ENCODE measurements around the gene ALDH3B1.

ALDH3B1 gene

DNA sequence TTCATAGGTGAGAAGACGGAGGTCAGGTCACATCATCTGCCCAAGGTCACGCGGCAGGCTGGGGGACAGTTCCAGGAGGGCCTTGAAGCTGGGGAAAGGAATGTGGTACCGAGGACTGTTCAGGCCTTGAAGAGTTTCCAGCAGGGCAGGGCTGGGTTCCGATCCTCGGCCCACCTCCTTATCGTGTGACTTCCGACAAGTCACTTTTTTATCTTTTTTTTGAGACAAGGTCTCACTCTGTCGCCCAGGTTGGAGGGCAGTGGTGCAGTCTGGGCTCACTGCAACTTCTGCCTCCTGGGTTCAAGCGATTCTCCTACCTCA, 21.0 kb downstream of the ALDH3B1 start:
- ChIA-PET POLR2A (interaction anchor here (1.6 to 6.2 kb wide), 2 partner anchors 10 to 21 kb away, joined by 5 to 43 read pairs; partner anchors contain the start of genes ALDH3B1 and TCIRG1), CTCF (no interaction called here)
- no peak for TF ChIP-seq FOXM1 (IDR thresholded peaks at IDR 0.05; ENCODE audit: borderline replicate concordance)
- no peak for TF ChIP-seq HDGF (IDR thresholded peaks at IDR 0.05; ENCODE audit: borderline replicate concordance)
- no peak for TF ChIP-seq BHLHE40 (IDR thresholded peaks at IDR 0.05; ENCODE audit: borderline replicate concordance)
- TF ChIP-seq NFRKB (IDR thresholded peaks at IDR 0.05): no peak
- no peak for TF ChIP-seq FOXK2 (IDR thresholded peaks at IDR 0.05)
- no peak for TF ChIP-seq TARDBP (IDR thresholded peaks at IDR 0.05)
- TF ChIP-seq, protein P1, sequence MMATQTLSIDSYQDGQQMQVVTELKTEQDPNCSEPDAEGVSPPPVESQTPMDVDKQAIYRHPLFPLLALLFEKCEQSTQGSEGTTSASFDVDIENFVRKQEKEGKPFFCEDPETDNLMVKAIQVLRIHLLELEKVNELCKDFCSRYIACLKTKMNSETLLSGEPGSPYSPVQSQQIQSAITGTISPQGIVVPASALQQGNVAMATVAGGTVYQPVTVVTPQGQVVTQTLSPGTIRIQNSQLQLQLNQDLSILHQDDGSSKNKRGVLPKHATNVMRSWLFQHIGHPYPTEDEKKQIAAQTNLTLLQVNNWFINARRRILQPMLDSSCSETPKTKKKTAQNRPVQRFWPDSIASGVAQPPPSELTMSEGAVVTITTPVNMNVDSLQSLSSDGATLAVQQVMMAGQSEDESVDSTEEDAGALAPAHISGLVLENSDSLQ (IDR thresholded peaks at IDR 0.05): no peak
- no peak for TF ChIP-seq ARNT (IDR thresholded peaks at IDR 0.05)
- no peak for TF ChIP-seq FOXA1 (IDR thresholded peaks at IDR 0.05)
- no peak for TF ChIP-seq L3MBTL2 (conservative IDR thresholded peaks at IDR 0.05)
- no peak for TF ChIP-seq LEF1 (IDR thresholded peaks at IDR 0.05; ENCODE audit: borderline replicate concordance)
- TF ChIP-seq SP1 (IDR thresholded peaks at IDR 0.05): no peak
- TF ChIP-seq ELF4 (IDR thresholded peaks at IDR 0.05): no peak
- no peak for TF ChIP-seq ZNF384 (IDR thresholded peaks at IDR 0.05)
- TF ChIP-seq CTBP1 (IDR thresholded peaks at IDR 0.05; ENCODE audit: borderline replicate concordance): no peak
- no peak for DNase-seq (ENCODE audit: extremely low spot score)

DNA sequence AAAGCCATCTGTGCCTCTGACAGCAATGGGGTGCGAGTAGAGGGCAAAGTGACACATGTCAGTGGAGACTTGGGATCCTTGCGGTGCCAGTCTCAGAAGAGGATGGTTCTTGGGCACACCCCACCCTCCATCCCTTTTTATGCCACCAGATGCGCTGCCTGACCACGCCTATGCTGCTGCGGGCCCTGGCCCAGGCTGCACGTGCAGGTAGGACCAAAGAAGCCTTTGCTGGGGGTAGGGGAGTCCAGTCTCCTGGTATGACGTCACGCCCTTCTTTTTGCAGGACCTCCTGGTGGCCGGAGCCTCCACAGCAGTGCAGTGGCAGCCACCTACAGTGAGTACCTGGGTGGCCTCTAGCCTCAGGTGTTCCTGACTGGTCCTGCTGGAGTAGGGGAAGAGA, 21.9 kb downstream of the ALDH3B1 start:
- CTCF ChIA-PET: no interaction called here
- no peak for TF ChIP-seq L3MBTL2 (conservative IDR thresholded peaks at IDR 0.05)
- no peak for TF ChIP-seq CTBP1 (IDR thresholded peaks at IDR 0.05; ENCODE audit: borderline replicate concordance)
- no peak for TF ChIP-seq BHLHE40 (IDR thresholded peaks at IDR 0.05; ENCODE audit: borderline replicate concordance)
- TF ChIP-seq FOXM1 (IDR thresholded peaks at IDR 0.05; ENCODE audit: borderline replicate concordance): no peak
- TF ChIP-seq SUZ12 (IDR thresholded peaks at IDR 0.05): no peak
- TF ChIP-seq ELF4 (IDR thresholded peaks at IDR 0.05): no peak
- POLR2A ChIA-PET: interaction anchor here (6.2 kb wide), 1 partner anchor 10 kb away, joined by 43 read pairs; the partner anchor contains the start of gene TCIRG1
- DNase-seq (ENCODE audit: extremely low spot score): no peak

DNA sequence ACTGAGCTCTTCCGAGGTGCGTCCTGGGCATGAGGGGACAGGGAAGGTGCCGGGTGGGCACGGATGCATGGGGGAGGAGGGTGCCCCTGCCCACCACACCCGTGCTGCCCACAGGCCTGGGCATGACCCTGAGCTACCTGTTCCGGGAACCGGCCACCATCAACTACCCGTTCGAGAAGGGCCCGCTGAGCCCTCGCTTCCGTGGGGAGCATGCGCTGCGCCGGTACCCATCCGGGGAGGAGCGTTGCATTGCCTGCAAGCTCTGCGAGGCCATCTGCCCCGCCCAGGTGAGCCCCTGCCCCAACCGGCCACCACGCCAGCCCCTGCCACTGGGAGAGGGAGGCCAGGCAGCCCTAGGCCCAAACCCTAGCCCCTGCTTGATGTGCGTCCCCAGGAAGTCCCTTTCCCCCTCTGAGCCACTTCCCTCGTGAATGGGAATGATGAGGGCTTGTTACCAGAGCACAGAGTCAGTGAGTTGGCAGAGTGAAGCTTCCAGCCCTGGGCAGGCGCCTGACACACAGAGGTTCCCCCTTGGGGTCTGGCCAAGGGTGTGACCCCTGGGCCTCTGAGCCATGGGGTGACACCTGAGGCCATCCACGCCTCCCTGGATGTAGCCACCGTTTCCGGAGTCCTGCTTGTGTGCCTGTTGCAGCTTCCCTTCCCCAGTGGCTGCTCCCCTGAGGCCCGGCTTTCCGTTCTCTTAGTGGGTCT, 23.0 kb downstream of the ALDH3B1 start:
- POLR2A ChIA-PET: interaction anchor here (6.2 kb wide), 1 partner anchor 8 kb away, joined by 43 read pairs; the partner anchor contains the start of gene TCIRG1
- no peak for DNase-seq (ENCODE audit: extremely low spot score)
- CTCF ChIA-PET: no interaction called here
- TF ChIP-seq FOXK2 (IDR thresholded peaks at IDR 0.05) (no peak), ARNT (IDR thresholded peaks at IDR 0.05) (no peak), ZNF384 (IDR thresholded peaks at IDR 0.05) (no peak)

DNA sequence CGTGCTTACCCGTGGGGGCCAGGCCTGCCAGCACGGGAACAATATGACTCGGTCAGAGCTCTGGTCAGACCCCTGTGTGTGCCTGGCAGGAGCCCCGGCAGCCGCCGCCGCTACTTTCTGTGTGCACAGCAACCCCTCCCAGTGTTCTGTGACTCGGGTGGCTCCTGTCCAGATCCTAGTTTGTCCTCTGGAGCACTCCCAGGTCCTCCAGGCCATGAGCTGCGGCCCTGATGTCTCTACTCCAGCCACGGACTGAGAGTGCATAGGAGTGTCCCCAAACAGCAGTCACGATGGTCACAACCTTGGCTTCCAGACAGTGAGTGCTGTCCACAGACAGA, 23.6 kb downstream of the ALDH3B1 start:
- ChIA-PET POLR2A (interaction anchor here (6.2 kb wide), 1 partner anchor 8 kb away, joined by 43 read pairs; the partner anchor contains the start of gene TCIRG1), CTCF (no interaction called here)
- no peak for TF ChIP-seq HDGF (IDR thresholded peaks at IDR 0.05; ENCODE audit: borderline replicate concordance)
- no peak for TF ChIP-seq FOXA1 (IDR thresholded peaks at IDR 0.05)
- TF ChIP-seq L3MBTL2 (conservative IDR thresholded peaks at IDR 0.05): no peak
- TF ChIP-seq ELF4 (IDR thresholded peaks at IDR 0.05): no peak
- TF ChIP-seq SP1 (IDR thresholded peaks at IDR 0.05): no peak
- no peak for TF ChIP-seq SUZ12 (IDR thresholded peaks at IDR 0.05)
- TF ChIP-seq CTBP1 (IDR thresholded peaks at IDR 0.05; ENCODE audit: borderline replicate concordance): no peak
- TF ChIP-seq, protein P1 (IDR thresholded peaks at IDR 0.05): no peak
- no peak for TF ChIP-seq BHLHE40 (IDR thresholded peaks at IDR 0.05; ENCODE audit: borderline replicate concordance)
- no peak for TF ChIP-seq ARNT (IDR thresholded peaks at IDR 0.05)
- no peak for TF ChIP-seq FOXM1 (IDR thresholded peaks at IDR 0.05; ENCODE audit: borderline replicate concordance)
- DNase-seq (ENCODE audit: extremely low spot score): no peak

DNA sequence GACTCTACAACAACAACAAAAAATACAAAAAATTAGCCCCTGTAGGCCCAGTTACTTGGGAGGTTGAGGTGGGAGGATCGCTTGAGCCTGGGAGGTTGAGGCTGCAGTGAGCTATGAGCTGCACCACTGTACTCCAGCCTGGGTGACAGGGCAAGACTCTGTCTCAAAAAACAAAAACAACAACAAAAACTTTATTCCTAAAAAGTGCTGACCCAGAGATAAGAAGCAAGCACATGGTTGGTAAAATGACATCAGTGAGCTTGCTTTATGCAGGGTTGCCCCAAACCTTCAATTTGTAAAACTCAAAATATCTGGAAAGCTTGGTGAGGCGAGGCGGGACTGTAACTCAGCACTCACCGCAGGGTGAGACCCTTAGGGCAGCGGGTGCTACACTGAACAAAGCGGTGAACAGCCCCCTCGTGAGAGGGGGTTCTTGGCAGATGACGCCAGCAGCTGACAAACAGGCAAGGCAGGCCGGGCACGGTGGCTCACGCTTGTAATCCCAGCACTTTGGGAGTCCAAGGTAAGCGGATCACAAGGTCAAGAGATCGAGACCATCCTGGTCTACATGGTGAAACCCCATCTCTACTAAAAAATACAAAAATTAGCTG, 25.2 kb downstream of the ALDH3B1 start:
- POLR2A ChIA-PET: interaction anchor here (0.8 kb wide), 1 partner anchor 8 kb away, joined by 3 read pairs; no protein-coding TSS in a partner anchor
- CTCF ChIA-PET: interaction anchor here (0.7 kb wide), 1 partner anchor 174 kb away, joined by 3 read pairs; no protein-coding TSS in a partner anchor
- TF ChIP-seq ELF4 (IDR thresholded peaks at IDR 0.05): no peak
- no peak for TF ChIP-seq LEF1 (IDR thresholded peaks at IDR 0.05; ENCODE audit: borderline replicate concordance)
- TF ChIP-seq NFRKB (IDR thresholded peaks at IDR 0.05): no peak
- no peak for TF ChIP-seq CTBP1 (IDR thresholded peaks at IDR 0.05; ENCODE audit: borderline replicate concordance)
- TF ChIP-seq TARDBP (IDR thresholded peaks at IDR 0.05): no peak
- DNase-seq (ENCODE audit: extremely low spot score): no peak

DNA sequence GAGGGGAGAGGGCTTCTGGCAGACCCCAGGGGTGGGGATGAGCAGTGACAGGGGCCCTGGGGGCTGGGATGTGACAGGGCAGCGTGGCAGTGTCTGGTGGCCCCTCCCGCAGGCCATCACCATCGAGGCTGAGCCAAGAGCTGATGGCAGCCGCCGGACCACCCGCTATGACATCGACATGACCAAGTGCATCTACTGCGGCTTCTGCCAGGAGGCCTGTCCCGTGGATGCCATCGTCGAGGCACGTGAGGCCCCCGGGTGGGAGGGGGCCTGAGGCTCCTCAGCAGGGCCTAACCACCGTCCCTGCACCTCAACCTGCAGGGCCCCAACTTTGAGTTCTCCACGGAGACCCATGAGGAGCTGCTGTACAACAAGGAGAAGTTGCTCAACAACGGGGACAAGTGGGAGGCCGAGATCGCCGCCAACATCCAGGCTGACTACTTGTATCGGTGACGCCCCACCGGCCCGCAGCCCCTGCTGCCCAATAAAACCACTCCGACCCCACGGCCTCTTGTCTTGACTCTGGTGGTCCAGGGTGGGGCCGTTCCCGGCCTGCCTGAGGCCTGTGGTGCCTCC, 26.1 kb downstream of the ALDH3B1 start:
- DNase-seq (ENCODE audit: extremely low spot score): no peak
- TF ChIP-seq FOXA1 (IDR thresholded peaks at IDR 0.05): no peak
- TF ChIP-seq TARDBP (IDR thresholded peaks at IDR 0.05): no peak
- no peak for TF ChIP-seq SUZ12 (IDR thresholded peaks at IDR 0.05)
- TF ChIP-seq BHLHE40 (IDR thresholded peaks at IDR 0.05; ENCODE audit: borderline replicate concordance): no peak
- TF ChIP-seq ZNF384 (IDR thresholded peaks at IDR 0.05): no peak
- TF ChIP-seq HDGF (IDR thresholded peaks at IDR 0.05; ENCODE audit: borderline replicate concordance): no peak
- TF ChIP-seq SP1 (IDR thresholded peaks at IDR 0.05): no peak
- no peak for TF ChIP-seq FOXK2 (IDR thresholded peaks at IDR 0.05)
- no peak for TF ChIP-seq NFRKB (IDR thresholded peaks at IDR 0.05)
- CTCF ChIA-PET: no interaction called here
- POLR2A ChIA-PET: interaction anchor here (0.8 kb wide), 1 partner anchor 9 kb away, joined by 3 read pairs; no protein-coding TSS in a partner anchor

Measured in HEK293T (cell line).